ENCODE results near the gene LMO7.

DNA sequence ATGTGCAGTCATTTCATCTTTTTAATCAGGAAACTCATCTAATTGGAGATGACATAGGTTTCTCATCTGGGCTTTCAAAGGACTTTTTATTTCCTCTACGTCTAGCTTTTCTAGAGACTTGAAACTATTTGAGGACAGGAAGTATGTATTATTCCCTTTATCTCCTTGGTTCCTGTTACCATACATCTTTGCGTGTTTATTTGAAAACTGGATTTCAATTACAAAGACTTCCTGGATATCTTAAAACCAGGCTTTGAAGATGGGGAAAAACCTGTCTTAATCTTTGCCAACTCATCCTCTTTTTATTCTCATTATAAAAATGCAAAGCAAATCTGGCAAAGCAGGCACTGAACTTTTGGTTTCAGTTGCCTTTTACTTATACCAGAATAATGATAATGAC lies 130.5 kb downstream of the LMO7 start:
- TF ChIP-seq, protein P1, sequence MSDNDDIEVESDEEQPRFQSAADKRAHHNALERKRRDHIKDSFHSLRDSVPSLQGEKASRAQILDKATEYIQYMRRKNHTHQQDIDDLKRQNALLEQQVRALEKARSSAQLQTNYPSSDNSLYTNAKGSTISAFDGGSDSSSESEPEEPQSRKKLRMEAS (IDR thresholded peaks at IDR 0.05), result no peak
- TF ChIP-seq, protein P2, sequence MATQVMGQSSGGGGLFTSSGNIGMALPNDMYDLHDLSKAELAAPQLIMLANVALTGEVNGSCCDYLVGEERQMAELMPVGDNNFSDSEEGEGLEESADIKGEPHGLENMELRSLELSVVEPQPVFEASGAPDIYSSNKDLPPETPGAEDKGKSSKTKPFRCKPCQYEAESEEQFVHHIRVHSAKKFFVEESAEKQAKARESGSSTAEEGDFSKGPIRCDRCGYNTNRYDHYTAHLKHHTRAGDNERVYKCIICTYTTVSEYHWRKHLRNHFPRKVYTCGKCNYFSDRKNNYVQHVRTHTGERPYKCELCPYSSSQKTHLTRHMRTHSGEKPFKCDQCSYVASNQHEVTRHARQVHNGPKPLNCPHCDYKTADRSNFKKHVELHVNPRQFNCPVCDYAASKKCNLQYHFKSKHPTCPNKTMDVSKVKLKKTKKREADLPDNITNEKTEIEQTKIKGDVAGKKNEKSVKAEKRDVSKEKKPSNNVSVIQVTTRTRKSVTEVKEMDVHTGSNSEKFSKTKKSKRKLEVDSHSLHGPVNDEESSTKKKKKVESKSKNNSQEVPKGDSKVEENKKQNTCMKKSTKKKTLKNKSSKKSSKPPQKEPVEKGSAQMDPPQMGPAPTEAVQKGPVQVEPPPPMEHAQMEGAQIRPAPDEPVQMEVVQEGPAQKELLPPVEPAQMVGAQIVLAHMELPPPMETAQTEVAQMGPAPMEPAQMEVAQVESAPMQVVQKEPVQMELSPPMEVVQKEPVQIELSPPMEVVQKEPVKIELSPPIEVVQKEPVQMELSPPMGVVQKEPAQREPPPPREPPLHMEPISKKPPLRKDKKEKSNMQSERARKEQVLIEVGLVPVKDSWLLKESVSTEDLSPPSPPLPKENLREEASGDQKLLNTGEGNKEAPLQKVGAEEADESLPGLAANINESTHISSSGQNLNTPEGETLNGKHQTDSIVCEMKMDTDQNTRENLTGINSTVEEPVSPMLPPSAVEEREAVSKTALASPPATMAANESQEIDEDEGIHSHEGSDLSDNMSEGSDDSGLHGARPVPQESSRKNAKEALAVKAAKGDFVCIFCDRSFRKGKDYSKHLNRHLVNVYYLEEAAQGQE (IDR thresholded peaks at IDR 0.05; ENCODE audit: low read depth), result no peak
- no peak for TF ChIP-seq RAD21 (IDR thresholded peaks at IDR 0.05; ENCODE audit: low read depth)
